IMR-90 (cell line): ENCODE data around the gene SOBP. TPM values are rescaled to one million over a fixed set of nuclear protein-coding genes. Genes with fewer than 3 reads are reported as not detected.
A peak's percentile ranks its signal among the peaks of the same experiment; 100 is the strongest.

Experiments used
- ATAC-seq: fragments of 200-7000 bp; cut with Tn5 transposase; 2 replicates; pipeline ENCODE4 v1.9.1; 2020; ENCODE audit warnings: low read depth, mild to moderate bottlenecking, moderate library complexity
- BruUV-seq: library from RNA; stranded (reverse); fragments of 400-500 nt; replicated peaks from 2 replicates; lab custom pipeline; 2021; lab: Mats Ljungman, UMichigan
- CTCF ChIA-PET: fragments of 300-600 bp; formaldehyde crosslinking; extraction: SDS; loops from one replicate; lab custom pipeline; 2021; ENCODE audit warnings: antibody characterized with exemption; lab: Yijun Ruan, JAX
- POLR2A ChIA-PET: fragments of 300-600 bp; sonication (Branson Sonifier 250); formaldehyde crosslinking; loops from one replicate; lab custom pipeline; 2022; ENCODE audit warnings: antibody characterized with exemption; ENCODE audit not compliant: unreplicated experiment; lab: Charles Lee
- DNase-seq: peaks from one replicate; pipeline ENCODE4 v3.0.0; 2013
- H2AFZ ChIP-seq: replicated peaks from 2 replicates; pipeline ENCODE3; 2013; ENCODE audit warnings: low read length, mild to moderate bottlenecking; ENCODE audit not compliant: poor library complexity
- H2AK5ac ChIP-seq: 2 replicates; pipeline ENCODE4 v1.6.1; 2013; ENCODE audit warnings: low read depth, low read length, inconsistent platforms
- H2AK9ac ChIP-seq: replicated peaks from 2 replicates; pipeline ENCODE3; 2013; ENCODE audit warnings: mild to moderate bottlenecking, low read depth, low read length, moderate library complexity; ENCODE audit not compliant: poor library complexity
- H2BK120ac ChIP-seq: 2 replicates; pipeline ENCODE4 v1.6.1; 2013; ENCODE audit warnings: low read depth, low read length, inconsistent platforms
- H2BK15ac ChIP-seq: 3 replicates; pipeline ENCODE4 v1.6.1; 2013; ENCODE audit warnings: low read depth, low read length, inconsistent platforms
- H2BK20ac ChIP-seq: 2 replicates; pipeline ENCODE4 v1.6.1; 2013; ENCODE audit warnings: low read depth, mild to moderate bottlenecking, inconsistent platforms, low read length, moderate library complexity
- H2BK5ac ChIP-seq: 2 replicates; pipeline ENCODE4 v1.6.1; 2013; ENCODE audit warnings: mild to moderate bottlenecking, low read depth, low read length, inconsistent platforms; ENCODE audit not compliant: poor library complexity, severe bottlenecking
- H3K14ac ChIP-seq: replicated peaks from 2 replicates; pipeline ENCODE4 v1.6.1; 2013; ENCODE audit warnings: low read depth, low read length, inconsistent platforms
- H3K18ac ChIP-seq: 2 replicates; pipeline ENCODE4 v1.6.1; 2013; ENCODE audit warnings: low read depth, low read length, control low read depth
- H3K23ac ChIP-seq: 2 replicates; pipeline ENCODE4 v1.6.1; 2013; ENCODE audit warnings: low read depth, low read length, inconsistent platforms
- H3K27ac ChIP-seq: 2 replicates; pipeline ENCODE4 v1.5.1; 2013; ENCODE audit warnings: mild to moderate bottlenecking, control low read depth, low read length; ENCODE audit not compliant: insufficient read depth
- H3K27me3 ChIP-seq: 2 replicates; pipeline ENCODE4 v1.6.1; 2013; ENCODE audit warnings: low read length; ENCODE audit not compliant: control insufficient read depth, insufficient read depth
- H3K36me3 ChIP-seq: 2 replicates; pipeline ENCODE4 v1.6.1; 2013; ENCODE audit warnings: low read length, mixed read lengths; ENCODE audit not compliant: control insufficient read depth, insufficient read depth
- H3K4ac ChIP-seq: 2 replicates; pipeline ENCODE4 v1.6.1; 2013; ENCODE audit warnings: low read depth, low read length, inconsistent platforms
- H3K4me1 ChIP-seq: 2 replicates; pipeline ENCODE4 v1.6.1; 2013; ENCODE audit warnings: low read length, mixed read lengths; ENCODE audit not compliant: control insufficient read depth, insufficient read depth
- H3K4me2 ChIP-seq: 2 replicates; pipeline ENCODE4 v1.6.1; 2013; ENCODE audit warnings: low read depth, mild to moderate bottlenecking, control low read depth, low read length, moderate library complexity
- H3K4me3 ChIP-seq: 2 replicates; pipeline ENCODE4 v1.5.1; 2013; ENCODE audit warnings: low read depth, mild to moderate bottlenecking, control low read depth, low read length, moderate library complexity; ENCODE audit not compliant: insufficient read depth
- H3K56ac ChIP-seq: 2 replicates; pipeline ENCODE4 v1.6.1; 2013; ENCODE audit warnings: low read length, inconsistent platforms; ENCODE audit not compliant: insufficient read depth; ENCODE audit errors: extremely low read depth
- H3K79me1 ChIP-seq, 2 experiments: 2 replicates each; pipeline ENCODE4 v1.6.1; 2013; ENCODE audit warnings: low read length in 2 of 2, inconsistent platforms in 1 of 2, low read depth in 1 of 2
- H3K9ac ChIP-seq: 2 replicates; pipeline ENCODE4 v1.6.1; 2013; ENCODE audit warnings: low read depth, low read length, control low read depth
- H3K9me1 ChIP-seq: 2 replicates; pipeline ENCODE4 v1.6.1; 2013; ENCODE audit warnings: low read length, inconsistent platforms; ENCODE audit not compliant: insufficient read depth
- H3K9me3 ChIP-seq: 2 replicates; pipeline ENCODE4 v1.6.1; 2013; ENCODE audit warnings: low read length; ENCODE audit not compliant: control insufficient read depth, insufficient read depth
- H4K20me1 ChIP-seq: 2 replicates; pipeline ENCODE4 v1.6.1; 2013; ENCODE audit warnings: low read length, inconsistent platforms; ENCODE audit not compliant: insufficient read depth
- H4K5ac ChIP-seq: 2 replicates; pipeline ENCODE4 v1.6.1; 2013; ENCODE audit warnings: mild to moderate bottlenecking, low read depth, low read length, control low read depth
- H4K8ac ChIP-seq, 2 experiments: 2 replicates each; pipeline ENCODE4 v1.6.1; 2013; ENCODE audit warnings: low read depth in 2 of 2, low read length in 2 of 2, control low read depth in 1 of 2, inconsistent platforms in 1 of 2
- H4K91ac ChIP-seq: 2 replicates; pipeline ENCODE4 v1.6.1; 2013; ENCODE audit warnings: low read depth, low read length, inconsistent platforms; ENCODE audit not compliant: insufficient read depth
- CEBPB ChIP-seq: IDR thresholded peaks from 2 replicates; pipeline ENCODE4 v1.6.1; 2012; ENCODE audit warnings: low read depth, low read length, improper control_type of control experiment
- CHD1 ChIP-seq: IDR thresholded peaks from 2 replicates; pipeline ENCODE4 v1.6.1; 2012; ENCODE audit warnings: low read depth, low read length, improper control_type of control experiment
- ELK1 ChIP-seq: fragments of 150-350 bp; IDR thresholded peaks from 2 replicates; pipeline ENCODE4 v1.6.1; 2016; ENCODE audit warnings: low read depth, mild to moderate bottlenecking, low read length, moderate library complexity, borderline replicate concordance
- FOS ChIP-seq: fragments of 150-350 bp; IDR thresholded peaks from 2 replicates; pipeline ENCODE4 v1.6.1; 2016; ENCODE audit warnings: low read depth, low read length
- MXI1 ChIP-seq: IDR thresholded peaks from 2 replicates; pipeline ENCODE4 v1.6.1; 2012; ENCODE audit warnings: low read depth, mild to moderate bottlenecking, low read length, moderate library complexity, borderline replicate concordance
- NFE2L2 ChIP-seq: fragments of 150-350 bp; IDR thresholded peaks from 2 replicates; pipeline ENCODE4 v1.6.1; 2016; ENCODE audit warnings: low read depth, mild to moderate bottlenecking, low read length
- RCOR1 ChIP-seq: IDR thresholded peaks from 2 replicates; pipeline ENCODE4 v1.6.1; 2012; ENCODE audit warnings: mild to moderate bottlenecking, low read length, improper control_type of control experiment; ENCODE audit not compliant: insufficient replicate concordance
- USF2 ChIP-seq: fragments of 150-350 bp; IDR thresholded peaks from 2 replicates; pipeline ENCODE4 v1.6.1; 2017; ENCODE audit warnings: mild to moderate bottlenecking, antibody characterized with exemption, low read length, low read depth
- WGBS, 2 experiments: methylation state at CpG; one replicate each; pipeline versions ENCODE4 v1.1.5 to v1.1.7; 2013; ENCODE audit warnings: missing lambda C conversion rate in 2 of 2; ENCODE audit not compliant: insufficient read length in 1 of 2; ENCODE audit errors: extremely low coverage in 2 of 2; 5-methylcytosine and 5-hydroxymethylcytosine counted together
- dilution Hi-C: fragments of 300-500 bp; cut with HindIII; formaldehyde crosslinking; loops from one replicate; pipeline ENCODE4 v1.14.3; 2018; ENCODE audit warnings: low sequenced_read_pairs; ENCODE audit not compliant: unreplicated experiment
- in situ Hi-C: fragments of 300-500 bp; cut with MboI; formaldehyde crosslinking; loops from 3 replicates; pipeline ENCODE4 v1.14.3; 2019; ENCODE audit warnings: low sequenced_read_pairs, inconsistent platforms, mixed read lengths
- intact Hi-C: fragments of 100-400 bp; cut with micrococcal nuclease; formaldehyde crosslinking; loops from 2 replicates; pipeline ENCODE4 v1.10.0; 2022
- polyA plus RNA-seq, 3 experiments: library from polyadenylated mRNA; depleted of rRNA; stranded (reverse); fragments of >200 nt; gene quantifications; 2 replicates each; pipeline ENCODE4 v1.2.3, GENCODE V29; 2012; ENCODE audit warnings: low replicate concordance in 1 of 3
- total RNA-seq: library from RNA; depleted of rRNA; stranded (reverse); fragments of >200 nt; gene quantifications from 2 replicates; pipeline ENCODE4 v1.2.3, GENCODE V29; 2012

SOBP gene
- total and polyA plus RNA-seq, 2 of the 4 experiments (the other 2 are of a cell fraction), result 0.60 to 0.72 TPM

- Histone ChIP-seq H3K4me2 (no peak overlapping the region), H3K9ac (no peak overlapping the region), H4K8ac (no peak overlapping the region), H2AK5ac (no peak overlapping the region), H3K27me3 (no peaks in the 10 kb centered on the region), H3K56ac (no peak overlapping the region), H4K5ac (no peak overlapping the region; the same call in 1 of the 2 replicates), H2BK15ac (no peak overlapping the region), H3K23ac (no peak overlapping the region), H3K9me3 (no peaks in the 10 kb centered on the region), H3K36me3 (no peaks in the 10 kb centered on the region), H3K79me1 (no peaks in the 10 kb centered on the region), H3K4ac (no peak overlapping the region), H2AFZ (no peak overlapping the region), H3K4me1 (peaks cover 2% of the 10 kb centered on the region; the same call in 1 of the 2 replicates), H4K91ac (peak overlapping the region; percentile 19; the same call in 1 of the 2 replicates), H3K18ac (no peak overlapping the region), H2BK5ac (no peak overlapping the region), H3K9me1 (no peaks in the 10 kb centered on the region), H2BK120ac (no peak overlapping the region), H3K4me3 (no peak overlapping the region), H2AK9ac (no peak overlapping the region), H4K20me1 (no peaks in the 10 kb centered on the region), H3K14ac (no peak overlapping the region), H3K27ac (no peak overlapping the region), H2BK20ac (no peak overlapping the region)
- no peak for TF ChIP-seq RCOR1
- no peak for TF ChIP-seq ELK1
- peak; percentile 52; the same call in 1 of the 2 replicates for TF ChIP-seq CEBPB
- TF ChIP-seq MXI1, result no peak
- TF ChIP-seq NFE2L2, result no peak
- TF ChIP-seq USF2, result no peak
- no peak for TF ChIP-seq CHD1
- no peak for TF ChIP-seq FOS
- WGBS, 2 experiments, result no CpG with 5 or more reads among the region's 6 CpGs
- no peak for DNase-seq
- intact Hi-C loops, result no loop called here
- dilution Hi-C loops, result no loop called here
- no peak for ATAC-seq
- ChIA-PET POLR2A (no interaction called here), CTCF (no interaction called here)
- BruUV-seq, result no TSS peak
- in situ Hi-C loops, result no loop called here
Observed at GRCh38 chr6:107539409-107539808, 49.5 kb downstream of the SOBP start.
